Loucy (cell line): ENCODE data around the gene PIM3.

Experiments used
- H2AFZ ChIP-seq: fragments of 200-600 bp; sonication (generic); 2 replicates; pipeline ENCODE4 v1.6.0; 2016; ENCODE audit warnings: antibody characterized with exemption, mild to moderate bottlenecking, low read length, moderate library complexity
- H3F3A ChIP-seq: fragments of 200-600 bp; 2 replicates; pipeline ENCODE4 v1.6.0; 2016; ENCODE audit warnings: antibody characterized with exemption, low read depth, mild to moderate bottlenecking
- H3K27me3 ChIP-seq: fragments of 200-600 bp; sonication (generic); 2 replicates; pipeline ENCODE4 v1.6.1; 2014; ENCODE audit warnings: low read length, mild to moderate bottlenecking; ENCODE audit not compliant: insufficient read depth, poor library complexity, severe bottlenecking
- H3K36me3 ChIP-seq: fragments of 200-600 bp; sonication (generic); 2 replicates; pipeline ENCODE4 v1.6.1; 2016; ENCODE audit warnings: low read length; ENCODE audit not compliant: insufficient read depth
- H3K4me1 ChIP-seq: fragments of 200-600 bp; sonication (generic); 2 replicates; pipeline ENCODE4 v1.5.1; 2014; ENCODE audit warnings: low read length, mild to moderate bottlenecking; ENCODE audit not compliant: insufficient read depth, poor library complexity, severe bottlenecking
- H3K4me2 ChIP-seq: fragments of 200-600 bp; sonication (generic); 2 replicates; pipeline ENCODE4 v1.6.0; 2014; ENCODE audit warnings: antibody characterized with exemption, low read length, low read depth, mild to moderate bottlenecking; ENCODE audit not compliant: poor library complexity, severe bottlenecking
- H3K4me3 ChIP-seq: fragments of 200-600 bp; sonication (generic); 2 replicates; pipeline ENCODE4 v1.5.1; 2014; ENCODE audit warnings: low read length, mild to moderate bottlenecking, mixed read lengths; ENCODE audit not compliant: poor library complexity, severe bottlenecking
- H3K79me2 ChIP-seq: fragments of 200-600 bp; sonication (generic); 2 replicates; pipeline ENCODE4 v1.6.1; 2014; ENCODE audit warnings: low read length; ENCODE audit not compliant: insufficient read depth
- H3K9ac ChIP-seq: fragments of 200-600 bp; sonication (generic); 2 replicates; pipeline ENCODE4 v1.6.0; 2014; ENCODE audit warnings: mild to moderate bottlenecking, low read depth, low read length, moderate library complexity; ENCODE audit not compliant: poor library complexity, severe bottlenecking
- H3K9me2 ChIP-seq: fragments of 200-600 bp; sonication (generic); replicated peaks from 2 replicates; pipeline ENCODE4 v1.6.1; 2016; ENCODE audit warnings: low read depth, low read length, mixed read lengths
- H3K9me3 ChIP-seq: fragments of 200-600 bp; sonication (generic); 2 replicates; pipeline ENCODE4 v1.6.1; 2014; ENCODE audit warnings: mild to moderate bottlenecking, antibody characterized with exemption, low read length, low read depth; ENCODE audit not compliant: insufficient read depth
- H4K20me1 ChIP-seq: fragments of 200-600 bp; sonication (generic); 2 replicates; pipeline ENCODE4 v1.6.0; 2014; ENCODE audit warnings: antibody characterized with exemption, low read length, mild to moderate bottlenecking; ENCODE audit not compliant: insufficient read depth, poor library complexity, severe bottlenecking
- CTCF ChIP-seq: fragments of 200-600 bp; sonication (generic); conservative IDR thresholded peaks from 2 replicates; pipeline ENCODE4 v1.5.1; 2014; ENCODE audit warnings: mild to moderate bottlenecking, antibody characterized with exemption, low read length
- EZH2phosphoT487 ChIP-seq: fragments of 200-600 bp; IDR thresholded peaks from 2 replicates; pipeline ENCODE4 v1.6.1; 2018; ENCODE audit warnings: antibody characterized with exemption, mild to moderate bottlenecking, moderate library complexity, borderline replicate concordance

Gene PIM3

GRCh38 chr22:49936018-49936972 is 24.3 kb upstream of the PIM3 start:
- Histone ChIP-seq H3K4me2 (peak overlapping the region; percentile 90), H3K27me3 (no peaks in the 10 kb centered on the region), H3K36me3 (no peaks in the 10 kb centered on the region), H3K4me3 (peak overlapping the region; percentile 68), H3K9me2 (no peaks in the 10 kb centered on the region), H3F3A (peaks cover 10% of the 10 kb centered on the region; the same call in 1 of the 2 replicates), H3K79me2 (no peaks in the 10 kb centered on the region), H3K4me1 (peaks cover 44% of the 10 kb centered on the region), H2AFZ (peak overlapping the region; percentile 43), H3K9me3 (no peaks in the 10 kb centered on the region), H3K9ac (peak overlapping the region; percentile 82), H4K20me1 (no peaks in the 10 kb centered on the region)
- TF ChIP-seq CTCF, result no peak
- no peak for TF ChIP-seq EZH2phosphoT487

GRCh38 chr22:49936973-49937757 is 23.4 kb upstream of the PIM3 start:
- no peaks in the 10 kb centered on the region for H3K27me3 ChIP-seq
- no peak overlapping the region for H2AFZ ChIP-seq
- peak overlapping the region; percentile 68 for H3K4me3 ChIP-seq
- no peaks in the 10 kb centered on the region for H3K9me3 ChIP-seq
- no peaks in the 10 kb centered on the region for H4K20me1 ChIP-seq
- no peaks in the 10 kb centered on the region for H3K9me2 ChIP-seq
- H3F3A ChIP-seq, result peaks cover 10% of the 10 kb centered on the region; the same call in 1 of the 2 replicates
- H3K4me2 ChIP-seq, result peak overlapping the region; percentile 90
- peaks cover 37% of the 10 kb centered on the region for H3K4me1 ChIP-seq
- peak overlapping the region; percentile 82 for H3K9ac ChIP-seq
- no peak for TF ChIP-seq EZH2phosphoT487
- no peak for TF ChIP-seq CTCF
- no peaks in the 10 kb centered on the region for H3K79me2 ChIP-seq
- H3K36me3 ChIP-seq, result no peaks in the 10 kb centered on the region

DNA sequence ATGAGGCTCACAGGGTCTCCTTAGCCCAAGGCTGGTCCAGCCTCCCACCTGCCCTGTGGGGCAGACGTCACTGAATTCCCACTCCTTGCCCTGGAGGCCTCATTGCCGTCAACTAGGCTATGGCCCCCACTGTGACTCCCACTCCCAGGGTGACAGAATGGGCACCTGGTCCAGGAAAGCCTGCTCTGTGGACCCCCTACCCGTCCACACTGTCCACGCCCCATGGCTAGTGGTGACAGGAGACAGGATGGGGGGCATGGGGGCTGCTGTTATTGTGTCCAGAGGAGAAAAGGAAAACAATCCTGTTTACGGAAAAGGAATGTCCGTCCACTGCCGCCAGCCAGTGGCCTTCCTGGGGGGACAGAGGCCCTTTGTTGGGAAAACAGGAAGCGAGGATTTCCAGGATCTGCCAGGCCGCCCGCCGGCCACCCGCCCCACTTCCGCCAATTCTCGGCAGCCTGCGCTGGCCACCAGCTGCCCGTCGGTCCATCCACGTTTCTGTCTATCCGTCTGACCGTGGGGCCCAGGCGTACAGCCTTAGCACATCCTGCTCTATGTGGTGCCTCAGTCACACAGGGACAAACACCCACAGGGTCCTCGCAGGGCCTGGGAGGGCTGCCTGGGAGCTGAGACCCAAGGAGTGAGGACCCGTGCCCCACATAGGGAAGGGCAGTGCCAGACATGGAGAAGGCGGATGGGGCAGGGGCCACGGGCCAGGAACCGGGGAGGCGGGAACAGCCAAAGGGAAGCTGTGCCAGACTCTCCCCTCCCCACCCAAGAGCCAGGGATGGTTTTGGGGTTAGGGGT is 22.6 kb upstream of the PIM3 start:
- Histone ChIP-seq H3K4me3 (no peak overlapping the region), H3K4me1 (peaks cover 36% of the 10 kb centered on the region)

More for the DNA sequence above, 22.6 kb upstream of the PIM3 start:
- H3K9ac ChIP-seq, result peak overlapping the region; percentile 82
- H3K36me3 ChIP-seq, result no peaks in the 10 kb centered on the region
- no peak overlapping the region for H2AFZ ChIP-seq
- H3K27me3 ChIP-seq, result no peaks in the 10 kb centered on the region
- H3F3A ChIP-seq, result peaks cover 9% of the 10 kb centered on the region; the same call in 1 of the 2 replicates
- no peaks in the 10 kb centered on the region for H3K79me2 ChIP-seq
- no peaks in the 10 kb centered on the region for H4K20me1 ChIP-seq
- H3K4me2 ChIP-seq, result peak overlapping the region; percentile 90
- H3K9me3 ChIP-seq, result no peaks in the 10 kb centered on the region
- no peak for TF ChIP-seq CTCF
- TF ChIP-seq EZH2phosphoT487, result no peak
- H3K9me2 ChIP-seq, result no peaks in the 10 kb centered on the region
